Chondrocyte (in vitro differentiated cells): Measurements from ENCODE around the gene RPLP1. TPM values are rescaled to one million over a fixed set of nuclear protein-coding genes. Genes with fewer than 3 reads are reported as not detected.

ENCODE experiments used
- DNase-seq: peaks from one replicate; pipeline ENCODE4 v3.0.0; 2021; ENCODE audit warnings: mixed read lengths, low spot score
- H3K27ac Mint-ChIP-seq: one replicate; pipeline ENCODE4 v1.8.0; 2021; ENCODE audit warnings: mild to moderate bottlenecking, moderate library complexity, mixed read lengths; ENCODE audit not compliant: unreplicated experiment
- H3K27me3 Mint-ChIP-seq: 2 replicates; pipeline ENCODE4 v1.8.0; 2021; ENCODE audit warnings: low read depth, mixed read lengths
- H3K36me3 Mint-ChIP-seq: 2 replicates; pipeline ENCODE4 v1.8.0; 2021; ENCODE audit warnings: low read depth, mixed read lengths
- H3K4me1 Mint-ChIP-seq: 2 replicates; pipeline ENCODE4 v1.8.0; 2021; ENCODE audit warnings: low read depth, mild to moderate bottlenecking, mixed read lengths
- H3K4me3 Mint-ChIP-seq: one replicate; pipeline ENCODE4 v1.8.0; 2021; ENCODE audit warnings: mild to moderate bottlenecking, moderate library complexity, mixed read lengths; ENCODE audit not compliant: unreplicated experiment
- H3K9me3 Mint-ChIP-seq: 2 replicates; pipeline ENCODE4 v1.8.0; 2021; ENCODE audit warnings: low read depth, mixed read lengths
- CTCF ChIP-seq: fragments of 200-600 bp; sonication (generic); IDR thresholded peaks from 2 replicates; pipeline ENCODE4 v1.5.0; 2021; ENCODE audit warnings: antibody characterized with exemption, mild to moderate bottlenecking, moderate library complexity
- long read RNA-seq: library from polyadenylated mRNA; stranded (forward); transcript quantifications from one replicate; pipeline ENCODE4 v2.0.0, GENCODE V29; 2021
- total RNA-seq: library from RNA; stranded (reverse); gene quantifications from 3 replicates; pipeline ENCODE4 v1.2.1, GENCODE V29; 2021

Gene RPLP1
- 1,418 to 1,674 TPM (median 1,473 TPM) in 3 replicates for total RNA-seq
- long read RNA-seq, transcript RPLP1-201 (4 exons, 1,197 nt), result major isoform, 1,452 of 1,477 reads
- long read RNA-seq, transcript RPLP1-202 (3 exons, 445 nt), result minor isoform, 12 of 1,477 reads
- long read RNA-seq, partial matches to known transcripts, result 8 of 1,477 reads
- long read RNA-seq, other reads (novel, unspliced or antisense), result 4 of 1,477 reads

GRCh38 chr15:69452692-69453521 is at the start of gene RPLP1:
Gene RPLP1, plus strand, starts transcription at chr15:69452818. Its CDS starts 131 bp downstream, at chr15:69452949.
- peaks cover 28% of the 10 kb centered on the region for H3K36me3 Mint-ChIP-seq
- H3K9me3 Mint-ChIP-seq, result no peaks in the 10 kb centered on the region
- DNase-seq, result peak; percentile 99
- peak within 1 kb of the TSS; percentile 81 for H3K4me3 Mint-ChIP-seq
- H3K4me1 Mint-ChIP-seq, result peaks cover 51% of the 10 kb centered on the region
- peak within 1 kb of the TSS; percentile 99 for H3K27ac Mint-ChIP-seq
- TF ChIP-seq CTCF, result no peak
- H3K27me3 Mint-ChIP-seq, result no peaks in the 10 kb centered on the region

- Mint-ChIP-seq H3K27me3 (no peaks in the 10 kb centered on the region), H3K36me3 (peaks cover 3% of the 10 kb centered on the region), H3K4me3 (no peak overlapping the region), H3K27ac (peak overlapping the region; percentile 73), H3K9me3 (no peaks in the 10 kb centered on the region), H3K4me1 (peaks cover 24% of the 10 kb centered on the region)
- DNase-seq, result no peak
- no peak for TF ChIP-seq CTCF
Measured at GRCh38 chr15:69403594-69403993, 49.0 kb upstream of the RPLP1 start.

GRCh38 chr15:69405110-69405509 is 47.5 kb upstream of the RPLP1 start:
- Mint-ChIP-seq H3K4me1 (peaks cover 29% of the 10 kb centered on the region), H3K27me3 (no peaks in the 10 kb centered on the region), H3K27ac (no peak overlapping the region), H3K9me3 (no peaks in the 10 kb centered on the region), H3K36me3 (peaks cover 3% of the 10 kb centered on the region), H3K4me3 (no peak overlapping the region)
- DNase-seq, result no peak
- no peak for TF ChIP-seq CTCF

GRCh38 chr15:69407719-69408400 is 44.8 kb upstream of the RPLP1 start:
- H3K4me1 Mint-ChIP-seq, result peaks cover 36% of the 10 kb centered on the region
- TF ChIP-seq CTCF, result no peak
- no peaks in the 10 kb centered on the region for H3K36me3 Mint-ChIP-seq
- no peak overlapping the region for H3K27ac Mint-ChIP-seq
- H3K4me3 Mint-ChIP-seq, result no peak overlapping the region
- H3K9me3 Mint-ChIP-seq, result no peaks in the 10 kb centered on the region
- no peak for DNase-seq
- H3K27me3 Mint-ChIP-seq, result no peaks in the 10 kb centered on the region

GRCh38 chr15:69408841-69409240 is 43.8 kb upstream of the RPLP1 start:
- Mint-ChIP-seq H3K4me1 (peaks cover 36% of the 10 kb centered on the region), H3K27ac (no peak overlapping the region), H3K27me3 (no peaks in the 10 kb centered on the region), H3K9me3 (no peaks in the 10 kb centered on the region), H3K4me3 (no peak overlapping the region), H3K36me3 (no peaks in the 10 kb centered on the region)
- no peak for DNase-seq
- TF ChIP-seq CTCF, result no peak
